ENCODE results near the gene ST6GALNAC4.
"Not testable (repeated sequence)": the region's sequence is repeated elsewhere in the genome, so short reads cannot be mapped to it uniquely, and the experiment has no call there.

ST6GALNAC4 gene

GRCh38 chr9:127885508-127886281 lies 31.1 kb downstream of the ST6GALNAC4 start:
- no peak for DNase-seq (ENCODE audit: low read depth)

GRCh38 chr9:127884976-127885490 lies 31.8 kb downstream of the ST6GALNAC4 start:
- no peak for DNase-seq (ENCODE audit: low read depth)

- no peak for DNase-seq (ENCODE audit: low read depth)
Measured at GRCh38 chr9:127884427-127884911, 32.4 kb downstream of the ST6GALNAC4 start.

GRCh38 chr9:127883959-127884358 lies 32.9 kb downstream of the ST6GALNAC4 start:
- no peak for DNase-seq (ENCODE audit: low read depth)

GRCh38 chr9:127881715-127882114 lies 35.1 kb downstream of the ST6GALNAC4 start:
- DNase-seq (ENCODE audit: low read depth): not testable (repeated sequence)

- DNase-seq (ENCODE audit: low read depth): no peak
Measured at GRCh38 chr9:127880143-127880542, 36.7 kb downstream of the ST6GALNAC4 start.

- DNase-seq (ENCODE audit: low read depth): no peak
Measured at GRCh38 chr9:127878652-127879390, 38.0 kb downstream of the ST6GALNAC4 start.

- DNase-seq (ENCODE audit: low read depth): no peak
Measured at GRCh38 chr9:127878001-127878651, 38.7 kb downstream of the ST6GALNAC4 start.

GRCh38 chr9:127877566-127877998 lies 39.3 kb downstream of the ST6GALNAC4 start, which contains the start of gene AK1:
TSS of gene AK1 (minus strand) at chr9:127877675. CDS start at chr9:127874617, 3,058 bp downstream.
- no peak for DNase-seq (ENCODE audit: low read depth)

- DNase-seq (ENCODE audit: low read depth): no peak
Measured at GRCh38 chr9:127876764-127877562, 39.9 kb downstream of the ST6GALNAC4 start.

- DNase-seq (ENCODE audit: low read depth): no peak
Measured at GRCh38 chr9:127876026-127876763, 40.6 kb downstream of the ST6GALNAC4 start.

- no peak for DNase-seq (ENCODE audit: low read depth)
Measured at GRCh38 chr9:127875306-127875966, 41.4 kb downstream of the ST6GALNAC4 start.

- no peak for DNase-seq (ENCODE audit: low read depth)
Measured at GRCh38 chr9:127874301-127875221, 42.3 kb downstream of the ST6GALNAC4 start.

- DNase-seq (ENCODE audit: low read depth): no peak
Measured at GRCh38 chr9:127873886-127874285, 43.0 kb downstream of the ST6GALNAC4 start.

- no peak for DNase-seq (ENCODE audit: low read depth)
Measured at GRCh38 chr9:127873223-127873691, 43.6 kb downstream of the ST6GALNAC4 start.

GRCh38 chr9:127872369-127873222 lies 44.2 kb downstream of the ST6GALNAC4 start:
- DNase-seq (ENCODE audit: low read depth): no peak

GRCh38 chr9:127871531-127871930 lies 45.3 kb downstream of the ST6GALNAC4 start:
- DNase-seq (ENCODE audit: low read depth): no peak

- no peak for DNase-seq (ENCODE audit: low read depth)
Measured at GRCh38 chr9:127870887-127871286, 46.0 kb downstream of the ST6GALNAC4 start.

Measured in HS-27A (cell line).